Memory B cell (primary cell): ENCODE measurements around the gene SPATA1.
"Not testable (repeated sequence)": the region's sequence is repeated elsewhere in the genome, so short reads cannot be mapped to it uniquely, and the experiment has no call there.

Source experiments
- ATAC-seq: fragments of 150-1000 bp; cut with Tn5 transposase; 2 replicates; pipeline ENCODE4 v1.10.0; 2021; ENCODE audit warnings: low read depth, mild to moderate bottlenecking, moderate library complexity
- DNase-seq, 2 donors: peaks; one replicate each; pipeline ENCODE4 v3.0.0; 2022; ENCODE audit warnings: low spot score in 2 of 2
- H3K27ac Mint-ChIP-seq: one replicate; pipeline ENCODE4 v1.8.0; 2022; ENCODE audit warnings: mild to moderate bottlenecking, moderate library complexity, mixed read lengths
- H3K27me3 Mint-ChIP-seq: one replicate; pipeline ENCODE4 v1.8.0; 2022; ENCODE audit warnings: mixed read lengths
- H3K36me3 Mint-ChIP-seq: one replicate; pipeline ENCODE4 v1.8.0; 2022; ENCODE audit warnings: mild to moderate bottlenecking, mixed read lengths
- H3K4me1 Mint-ChIP-seq: one replicate; pipeline ENCODE4 v1.8.0; 2022; ENCODE audit warnings: mixed read lengths
- H3K4me3 Mint-ChIP-seq: one replicate; pipeline ENCODE4 v1.8.0; 2022; ENCODE audit warnings: mild to moderate bottlenecking, moderate library complexity, mixed read lengths
- H3K9me3 Mint-ChIP-seq: one replicate; pipeline ENCODE4 v1.8.0; 2022; ENCODE audit warnings: mixed read lengths

Gene SPATA1

GRCh38 chr1:84585803-84586202 lies 79.6 kb downstream of the SPATA1 start:
- H3K4me3 Mint-ChIP-seq = no peak overlapping the region
- H3K27ac Mint-ChIP-seq = no peak overlapping the region
- H3K27me3 Mint-ChIP-seq = no peaks in the 10 kb centered on the region
- H3K9me3 Mint-ChIP-seq = peaks cover 2% of the 10 kb centered on the region
- H3K4me1 Mint-ChIP-seq = peaks cover 12% of the 10 kb centered on the region
- DNase-seq (no peak), ATAC-seq (no peak)
- peaks cover 4% of the 10 kb centered on the region for H3K36me3 Mint-ChIP-seq

DNA sequence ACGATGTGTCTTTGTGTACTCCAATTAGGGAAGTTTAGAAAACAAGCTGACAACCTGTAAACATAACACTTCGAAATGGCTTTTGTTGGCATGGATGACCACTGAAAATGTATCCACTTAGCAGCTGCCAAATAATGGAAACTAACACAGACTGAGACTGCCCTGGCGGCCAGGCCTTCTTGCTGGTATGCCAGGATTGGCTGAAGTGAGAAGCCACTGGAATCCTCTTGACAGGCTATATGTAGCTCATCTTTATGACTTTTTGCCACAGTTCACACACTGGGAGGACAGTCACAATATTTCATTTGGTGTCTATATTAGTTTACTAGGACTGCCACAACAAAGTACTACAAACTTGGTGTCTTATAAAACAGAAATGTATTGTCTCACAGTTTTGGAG lies 80.9 kb downstream of the SPATA1 start:
- Mint-ChIP-seq H3K4me3 (no peak overlapping the region), H3K27me3 (no peaks in the 10 kb centered on the region), H3K9me3 (peaks cover 5% of the 10 kb centered on the region), H3K36me3 (peaks cover 6% of the 10 kb centered on the region), H3K27ac (no peak overlapping the region), H3K4me1 (peaks cover 12% of the 10 kb centered on the region)
- DNase-seq (no peak), ATAC-seq (no peak)

DNA sequence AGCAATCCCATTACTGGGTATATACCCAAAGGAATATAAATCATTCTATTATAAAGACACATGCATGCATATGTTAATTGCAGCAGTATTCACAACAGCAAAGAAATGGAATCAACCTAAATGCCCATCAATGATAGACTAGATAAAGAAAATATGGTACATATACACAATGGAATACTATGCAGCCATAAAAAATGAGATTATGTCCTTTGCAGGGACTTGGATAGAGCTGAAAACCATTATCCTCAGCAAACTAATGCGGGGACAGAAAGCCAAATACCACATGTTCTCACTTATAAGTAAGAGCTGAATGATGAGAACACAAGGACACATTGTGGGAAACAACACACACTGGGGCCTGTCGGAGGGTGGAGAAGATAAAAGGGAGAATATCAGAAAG lies 88.8 kb downstream of the SPATA1 start:
- H3K27ac Mint-ChIP-seq, ATAC-seq, H3K9me3 Mint-ChIP-seq, H3K27me3 Mint-ChIP-seq, H3K36me3 Mint-ChIP-seq, DNase-seq, H3K4me3 Mint-ChIP-seq, H3K4me1 Mint-ChIP-seq: not testable (repeated sequence)

GRCh38 chr1:84597011-84597410 lies 90.8 kb downstream of the SPATA1 start:
- no peak overlapping the region for H3K27ac Mint-ChIP-seq
- H3K4me1 Mint-ChIP-seq = peaks cover 6% of the 10 kb centered on the region
- DNase-seq (no peak), ATAC-seq (no peak)
- H3K4me3 Mint-ChIP-seq = no peak overlapping the region
- peaks cover 3% of the 10 kb centered on the region for H3K9me3 Mint-ChIP-seq
- H3K36me3 Mint-ChIP-seq = no peaks in the 10 kb centered on the region
- no peaks in the 10 kb centered on the region for H3K27me3 Mint-ChIP-seq

GRCh38 chr1:84598418-84598817 lies 92.2 kb downstream of the SPATA1 start:
- H3K27ac Mint-ChIP-seq = no peak overlapping the region
- peaks cover 1% of the 10 kb centered on the region for H3K9me3 Mint-ChIP-seq
- DNase-seq = no peak
- H3K4me1 Mint-ChIP-seq = peaks cover 6% of the 10 kb centered on the region
- H3K36me3 Mint-ChIP-seq = peaks cover 3% of the 10 kb centered on the region
- no peaks in the 10 kb centered on the region for H3K27me3 Mint-ChIP-seq
- ATAC-seq = no peak
- H3K4me3 Mint-ChIP-seq = no peak overlapping the region

GRCh38 chr1:84598846-84599741 lies 92.9 kb downstream of the SPATA1 start:
- DNase-seq (no peak), ATAC-seq (no peak)
- H3K9me3 Mint-ChIP-seq = peaks cover 2% of the 10 kb centered on the region
- H3K36me3 Mint-ChIP-seq = peaks cover 4% of the 10 kb centered on the region
- H3K4me3 Mint-ChIP-seq = no peak overlapping the region
- H3K27ac Mint-ChIP-seq = no peak overlapping the region
- H3K4me1 Mint-ChIP-seq = peaks cover 6% of the 10 kb centered on the region
- H3K27me3 Mint-ChIP-seq = no peaks in the 10 kb centered on the region

- DNase-seq (no peak), ATAC-seq (no peak)
- Mint-ChIP-seq H3K9me3 (peaks cover 12% of the 10 kb centered on the region), H3K36me3 (peaks cover 16% of the 10 kb centered on the region), H3K4me1 (peaks cover 6% of the 10 kb centered on the region), H3K4me3 (no peak overlapping the region), H3K27me3 (no peaks in the 10 kb centered on the region), H3K27ac (no peak overlapping the region)
Measured at GRCh38 chr1:84600796-84601195, 94.6 kb downstream of the SPATA1 start.

- peaks cover 23% of the 10 kb centered on the region for H3K36me3 Mint-ChIP-seq
- peaks cover 6% of the 10 kb centered on the region for H3K4me1 Mint-ChIP-seq
- DNase-seq (no peak), ATAC-seq (no peak)
- H3K9me3 Mint-ChIP-seq = peaks cover 19% of the 10 kb centered on the region
- no peak overlapping the region for H3K27ac Mint-ChIP-seq
- H3K4me3 Mint-ChIP-seq = no peak overlapping the region
- H3K27me3 Mint-ChIP-seq = no peaks in the 10 kb centered on the region
Measured at GRCh38 chr1:84603223-84603622, 97.0 kb downstream of the SPATA1 start.

GRCh38 chr1:84603941-84604830 lies 98.0 kb downstream of the SPATA1 start:
- Mint-ChIP-seq H3K36me3 (peaks cover 23% of the 10 kb centered on the region), H3K9me3 (peaks cover 19% of the 10 kb centered on the region), H3K27ac (no peak overlapping the region), H3K4me3 (no peak overlapping the region), H3K4me1 (peaks cover 2% of the 10 kb centered on the region), H3K27me3 (no peaks in the 10 kb centered on the region)
- DNase-seq (no peak), ATAC-seq (no peak)

DNA sequence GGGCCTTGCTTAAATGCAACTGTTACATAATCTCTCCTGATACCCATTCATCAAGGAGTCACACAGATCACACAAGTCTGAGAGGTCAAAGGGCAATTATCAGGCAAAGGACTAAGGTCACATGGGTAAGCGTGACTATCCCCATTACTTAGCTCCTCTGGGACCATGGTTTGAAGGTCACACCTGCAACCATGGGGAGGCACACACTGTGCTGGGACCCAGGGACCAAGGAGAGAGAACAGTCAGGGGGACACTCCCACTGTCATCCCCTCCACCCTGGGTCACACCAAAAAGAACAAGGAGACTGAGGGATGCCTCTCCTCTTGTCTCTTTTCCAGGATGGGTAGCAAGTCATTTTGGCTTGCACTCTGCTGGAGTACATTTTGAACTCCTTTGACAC lies 99.0 kb downstream of the SPATA1 start:
- H3K4me3 Mint-ChIP-seq = no peak overlapping the region

GRCh38 chr1:84606977-84607376 lies 100.8 kb downstream of the SPATA1 start:
- Mint-ChIP-seq H3K4me3 (no peak overlapping the region), H3K36me3 (peaks cover 23% of the 10 kb centered on the region), H3K27me3 (no peaks in the 10 kb centered on the region), H3K9me3 (peaks cover 19% of the 10 kb centered on the region), H3K4me1 (no peaks in the 10 kb centered on the region), H3K27ac (no peak overlapping the region)
- DNase-seq = no peak
- no peak for ATAC-seq

More for the DNA sequence above, 99.0 kb downstream of the SPATA1 start:
- DNase-seq (no peak), ATAC-seq (no peak)
- peaks cover 23% of the 10 kb centered on the region for H3K36me3 Mint-ChIP-seq
- no peaks in the 10 kb centered on the region for H3K4me1 Mint-ChIP-seq
- H3K27ac Mint-ChIP-seq = no peak overlapping the region
- H3K9me3 Mint-ChIP-seq = peaks cover 19% of the 10 kb centered on the region
- H3K27me3 Mint-ChIP-seq = no peaks in the 10 kb centered on the region

GRCh38 chr1:84611091-84611490 lies 104.9 kb downstream of the SPATA1 start:
- Mint-ChIP-seq H3K9me3 (peaks cover 3% of the 10 kb centered on the region), H3K27me3 (peaks cover 2% of the 10 kb centered on the region), H3K4me3 (no peak overlapping the region), H3K36me3 (peaks cover 9% of the 10 kb centered on the region), H3K4me1 (no peaks in the 10 kb centered on the region), H3K27ac (no peak overlapping the region)
- no peak for DNase-seq
- no peak for ATAC-seq

DNA sequence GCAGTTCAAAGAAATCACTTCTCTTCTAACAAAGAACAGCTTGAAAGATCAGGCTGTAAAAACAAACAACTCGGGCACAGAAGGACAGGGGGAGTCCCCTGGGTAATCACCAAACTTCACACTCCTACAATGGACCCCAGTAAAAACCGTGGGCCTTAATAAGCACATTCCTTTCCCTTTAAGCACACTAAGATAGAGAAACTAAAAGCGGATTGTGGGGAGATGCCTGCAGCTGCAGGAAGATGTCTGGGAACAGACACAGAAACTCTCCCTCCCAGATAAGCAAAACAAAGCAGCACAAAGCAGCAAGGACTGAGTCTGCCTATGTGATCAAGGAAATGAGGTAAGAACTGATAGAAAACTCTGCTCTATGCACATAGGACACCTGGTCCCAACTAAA lies 105.6 kb downstream of the SPATA1 start:
- peaks cover 5% of the 10 kb centered on the region for H3K36me3 Mint-ChIP-seq
- no peaks in the 10 kb centered on the region for H3K4me1 Mint-ChIP-seq
- no peak for DNase-seq
- H3K27ac Mint-ChIP-seq = no peak overlapping the region
- ATAC-seq = no peak
- H3K4me3 Mint-ChIP-seq = no peak overlapping the region
- no peaks in the 10 kb centered on the region for H3K9me3 Mint-ChIP-seq
- peaks cover 2% of the 10 kb centered on the region for H3K27me3 Mint-ChIP-seq

GRCh38 chr1:84613026-84613425 lies 106.8 kb downstream of the SPATA1 start:
- Mint-ChIP-seq H3K36me3 (peaks cover 5% of the 10 kb centered on the region), H3K27ac (no peak overlapping the region), H3K4me1 (no peaks in the 10 kb centered on the region), H3K27me3 (peaks cover 2% of the 10 kb centered on the region), H3K4me3 (no peak overlapping the region), H3K9me3 (no peaks in the 10 kb centered on the region)
- ATAC-seq (no peak), DNase-seq (no peak)
